Peyer's patch (tissue), 4 donors: ENCODE measurements around the gene SSH2. TPM values are rescaled to one million over a fixed set of nuclear protein-coding genes. Genes with fewer than 3 reads are reported as not detected.
"Not testable (repeated sequence)": the region's sequence is repeated elsewhere in the genome, so short reads cannot be mapped to it uniquely, and the experiment has no call there.

Source experiments
- DNase-seq, 3 donors: peaks; one replicate each; pipeline ENCODE4 v3.0.0-alpha.2; 2017 to 2019
- H3K27ac ChIP-seq, 4 donors: fragments of 200-600 bp; sonication (generic); one replicate each; pipeline ENCODE4 v1.5.1; 2016 to 2019
- H3K27me3 ChIP-seq, 2 donors: fragments of 200-600 bp; sonication (generic); one replicate each; pipeline ENCODE4 v1.5.1; 2019
- H3K36me3 ChIP-seq, 3 donors: fragments of 200-600 bp; sonication (generic); one replicate each; pipeline ENCODE4 v1.5.1; 2016 to 2019
- H3K4me1 ChIP-seq, 4 donors: fragments of 200-600 bp; sonication (generic); one replicate each; pipeline ENCODE4 v1.5.1; 2016 to 2019
- H3K4me3 ChIP-seq, 4 donors: fragments of 200-600 bp; sonication (generic); 1 replicate in 3 of 4; 2 replicates in 1 of 4; pipeline ENCODE4 v1.5.1; 2016 to 2019; ENCODE audit warnings: mild to moderate bottlenecking in 1 of 4
- H3K9me3 ChIP-seq, 4 donors: fragments of 200-600 bp; sonication (generic); one replicate each; pipeline ENCODE4 v1.5.1; 2016 to 2019; ENCODE audit warnings: mild to moderate bottlenecking in 1 of 4
- CTCF ChIP-seq, 6 experiments: fragments of 450-650 bp in 4 of 6; fragments of 200-600 bp in 2 of 6; sonication (generic) in 1 of 6; IDR thresholded peaks; one replicate each; pipeline ENCODE4 v1.5.1; 2017 to 2019; ENCODE audit warnings: antibody characterized with exemption in 6 of 6, mild to moderate bottlenecking in 3 of 6, moderate library complexity in 1 of 6
- POLR2A ChIP-seq, 2 donors: fragments of 450-650 bp; IDR thresholded peaks; one replicate each; pipeline ENCODE4 v1.5.1; 2017; ENCODE audit warnings: antibody characterized with exemption in 2 of 2, mild to moderate bottlenecking in 2 of 2, moderate library complexity in 2 of 2
- total RNA-seq, 4 donors: library from RNA; depleted of rRNA; stranded (reverse); fragments of >200 nt; gene quantifications; one replicate each; pipeline ENCODE4 v1.1.0, GENCODE V29; 2016

The SSH2 gene
- total RNA-seq, 4 donors from 2014 or later, result 45.4 to 139 (median 58.2) TPM

GRCh38 chr17:29962656-29963055 lies 32.6 kb upstream of the SSH2 start:
- no peak for TF ChIP-seq CTCF (IDR thresholded peaks at IDR 0.05)
- no peak for TF ChIP-seq POLR2A (IDR thresholded peaks at IDR 0.05)
- DNase-seq, result no peak
- no peaks in the 10 kb centered on the region for H3K36me3 ChIP-seq
- H3K9me3 ChIP-seq, result no peaks in the 10 kb centered on the region
- H3K4me3 ChIP-seq, result no peak overlapping the region
- no peaks in the 10 kb centered on the region for H3K27me3 ChIP-seq
- H3K27ac ChIP-seq, result no peak overlapping the region
- no peaks in the 10 kb centered on the region for H3K4me1 ChIP-seq

- Histone ChIP-seq H3K27ac (no peak overlapping the region), H3K4me1 (no peaks in the 10 kb centered on the region), H3K36me3 (no peaks in the 10 kb centered on the region), H3K4me3 (no peak overlapping the region), H3K27me3 (no peaks in the 10 kb centered on the region), H3K9me3 (no peaks in the 10 kb centered on the region)
- TF ChIP-seq POLR2A (IDR thresholded peaks at IDR 0.05) (no peak), CTCF (IDR thresholded peaks at IDR 0.05) (no peak)
- no peak for DNase-seq
These were observed 29.8 kb upstream of the SSH2 start for GRCh38 chr17:29959658-29960337.

GRCh38 chr17:29958947-29959657 lies 29.1 kb upstream of the SSH2 start:
- Histone ChIP-seq H3K9me3 (peaks cover 0 to 7% (median 2%) of the 10 kb centered on the region in 4 donors), H3K36me3 (no peaks in the 10 kb centered on the region), H3K4me3 (no peak overlapping the region), H3K27me3 (no peaks in the 10 kb centered on the region), H3K4me1 (no peaks in the 10 kb centered on the region), H3K27ac (no peak overlapping the region)
- no peak for DNase-seq
- TF ChIP-seq CTCF (IDR thresholded peaks at IDR 0.05) (no peak), POLR2A (IDR thresholded peaks at IDR 0.05) (no peak)

- not testable (repeated sequence) for H3K27me3 ChIP-seq, H3K4me1 ChIP-seq, H3K36me3 ChIP-seq, H3K27ac ChIP-seq, DNase-seq, H3K4me3 ChIP-seq, H3K9me3 ChIP-seq
These were observed 27.5 kb upstream of the SSH2 start for GRCh38 chr17:29957488-29957887.

GRCh38 chr17:29956225-29956624 lies 26.2 kb upstream of the SSH2 start:
- no peak overlapping the region for H3K27ac ChIP-seq
- TF ChIP-seq CTCF (IDR thresholded peaks at IDR 0.05) (no peak), POLR2A (IDR thresholded peaks at IDR 0.05) (no peak)
- H3K4me3 ChIP-seq, result no peak overlapping the region

GRCh38 chr17:29954405-29954804 lies 24.4 kb upstream of the SSH2 start:
- H3K36me3 ChIP-seq, result no peaks in the 10 kb centered on the region
- peaks cover 0 to 8% (median 2%) of the 10 kb centered on the region in 4 donors for H3K9me3 ChIP-seq
- H3K27ac ChIP-seq, result no peak overlapping the region
- H3K4me1 ChIP-seq, result no peaks in the 10 kb centered on the region
- TF ChIP-seq POLR2A (IDR thresholded peaks at IDR 0.05) (no peak), CTCF (IDR thresholded peaks at IDR 0.05) (no peak)
- no peak for DNase-seq
- H3K4me3 ChIP-seq, result no peak overlapping the region
- H3K27me3 ChIP-seq, result no peaks in the 10 kb centered on the region

More at GRCh38 chr17:29956225-29956624, 26.2 kb upstream of the SSH2 start:
- no peak for DNase-seq
- no peaks in the 10 kb centered on the region for H3K36me3 ChIP-seq
- no peaks in the 10 kb centered on the region for H3K4me1 ChIP-seq
- peaks cover 0 to 8% (median 2%) of the 10 kb centered on the region in 4 donors for H3K9me3 ChIP-seq
- no peaks in the 10 kb centered on the region for H3K27me3 ChIP-seq
